Panc1 (cell line): ENCODE data around the gene NEK6. TPM values are rescaled to one million over a fixed set of nuclear protein-coding genes. Genes with fewer than 3 reads are reported as not detected.

Experiments
- ATAC-seq: fragments of 200-7000 bp; cut with Tn5 transposase; 2 replicates; pipeline ENCODE4 v1.9.1; 2020; ENCODE audit warnings: mild to moderate bottlenecking, moderate library complexity
- BruUV-seq: library from RNA; stranded (reverse); fragments of 400-500 nt; replicated peaks from 2 replicates; lab custom pipeline; 2021; lab: Mats Ljungman, UMichigan
- CTCF ChIA-PET: fragments of 300-600 bp; sonication (Branson Sonifier 250); formaldehyde crosslinking; loops from one replicate; lab custom pipeline; 2022; ENCODE audit warnings: antibody characterized with exemption; lab: Charles Lee
- POLR2A ChIA-PET: fragments of 300-600 bp; sonication (Branson Sonifier 250); formaldehyde crosslinking; loops from one replicate; lab custom pipeline; 2022; ENCODE audit warnings: antibody characterized with exemption; lab: Charles Lee
- DNase-seq: peaks from one replicate; pipeline ENCODE4 v3.0.0-alpha.2; 2010; ENCODE audit warnings: low read depth, low spot score
- H3K27ac ChIP-seq: 2 replicates; pipeline ENCODE4 v1.5.1; 2011; ENCODE audit warnings: mild to moderate bottlenecking, low read length, inconsistent platforms
- H3K27me3 ChIP-seq: fragments of 200-500 bp; sonication (Bioruptor generic); 2 replicates; pipeline ENCODE4 v1.6.0; 2014; ENCODE audit warnings: low read length, inconsistent platforms; ENCODE audit not compliant: control insufficient read depth, insufficient read depth
- H3K36me3 ChIP-seq: fragments of 200-500 bp; sonication (Bioruptor generic); 2 replicates; pipeline ENCODE4 v1.5.1; 2014; ENCODE audit warnings: inconsistent platforms, mild to moderate bottlenecking, low read length, moderate library complexity; ENCODE audit not compliant: control insufficient read depth, insufficient read depth
- H3K4me1 ChIP-seq: 2 replicates; pipeline ENCODE4 v1.5.1; 2011; ENCODE audit warnings: inconsistent platforms, mild to moderate bottlenecking, low read length, moderate library complexity; ENCODE audit not compliant: control insufficient read depth, insufficient read depth
- H3K4me3 ChIP-seq, 2 experiments: 2 replicates each; pipeline ENCODE4 v1.5.1; 2011 to 2012; ENCODE audit warnings: low read depth in 2 of 2, low read length in 2 of 2, mild to moderate bottlenecking in 2 of 2, inconsistent platforms in 1 of 2, moderate library complexity in 1 of 2
- H3K9me3 ChIP-seq: fragments of 200-500 bp; sonication (Bioruptor generic); 2 replicates; pipeline ENCODE4 v1.5.1; 2014; ENCODE audit warnings: low read depth, mild to moderate bottlenecking, inconsistent platforms, low read length, moderate library complexity; ENCODE audit not compliant: control insufficient read depth, insufficient read depth
- POLR2AphosphoS5 ChIP-seq: IDR thresholded peaks from 2 replicates; pipeline ENCODE4 v1.6.1; 2012; ENCODE audit warnings: mild to moderate bottlenecking, low read depth, low read length, moderate library complexity
- SIN3A ChIP-seq: IDR thresholded peaks from 2 replicates; pipeline ENCODE4 v1.6.1; 2012; ENCODE audit warnings: low read depth, mild to moderate bottlenecking, low read length, moderate library complexity, borderline replicate concordance; ENCODE audit not compliant: insufficient read depth
- TCF7L2 ChIP-seq: IDR thresholded peaks from 2 replicates; pipeline ENCODE4 v1.6.1; 2011; ENCODE audit warnings: mild to moderate bottlenecking, low read depth, low read length, inconsistent platforms
- in situ Hi-C: cut with HindIII; loops from 2 replicates; pipeline ENCODE4 v1.10.0; 2016; ENCODE audit warnings: low sequenced_read_pairs, low pct_unique_long_range_greater_than_20kb
- intact Hi-C: fragments of 100-400 bp; cut with micrococcal nuclease; formaldehyde crosslinking; loops from one replicate; pipeline ENCODE4 v1.10.0; 2022; ENCODE audit not compliant: unreplicated experiment
- total RNA-seq: library from RNA; stranded (reverse); gene quantifications from one replicate; pipeline ENCODE4 v1.2.1, GENCODE V29; 2021; ENCODE audit not compliant: unreplicated experiment
- TF ChIP-seq, protein P1 (sequence below), 2 experiments: IDR thresholded peaks; 2 replicates each; pipeline ENCODE4 v1.6.1; 2011 to 2012; ENCODE audit warnings: low read depth in 2 of 2, control low read depth in 1 of 2, low read length in 1 of 2, mild to moderate bottlenecking in 1 of 2, moderate library complexity in 1 of 2; ENCODE audit not compliant: insufficient read depth in 1 of 2
- TF ChIP-seq, protein P2 (sequence below): fragments of 450-650 bp; IDR thresholded peaks from 2 replicates; pipeline ENCODE4 v1.5.1; 2017; ENCODE audit warnings: mild to moderate bottlenecking

The NEK6 gene
- total RNA-seq, 1 experiment from 2014 or later: 56.3 TPM

DNA sequence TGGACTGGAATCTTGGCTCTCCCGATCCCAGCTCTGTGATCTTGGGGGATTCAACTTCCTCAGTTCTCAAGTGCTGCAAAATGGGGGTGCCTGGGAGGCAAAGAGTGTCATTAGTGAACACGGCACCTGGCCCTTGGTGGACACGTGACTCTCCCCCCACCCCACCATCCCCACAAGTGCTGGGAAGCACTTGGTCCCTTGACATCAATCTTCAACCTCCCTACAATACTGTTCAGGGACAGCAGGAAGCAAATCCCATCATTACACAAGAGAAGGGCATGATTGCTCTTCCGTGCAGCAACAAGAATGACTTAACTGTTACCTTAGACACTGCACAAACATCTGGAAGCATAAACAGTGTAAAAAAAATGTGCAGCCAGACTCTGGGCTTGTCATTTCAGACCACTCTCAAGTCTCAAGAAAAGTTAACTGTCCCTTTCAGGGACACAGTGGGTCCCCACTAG, 96.1 kb downstream of the NEK6 start:
- H3K9me3 ChIP-seq: no peaks in the 10 kb centered on the region
- BruUV-seq: no TSS peak
- no peak overlapping the region for H3K4me3 ChIP-seq
- intact Hi-C loops (no loop called here), in situ Hi-C loops (no loop called here)
- ATAC-seq (no peak), DNase-seq (no peak)
- no peaks in the 10 kb centered on the region for H3K27me3 ChIP-seq
- POLR2A ChIA-PET: no interaction called here
- TF ChIP-seq TCF7L2: no peak
- TF ChIP-seq, protein P1, sequence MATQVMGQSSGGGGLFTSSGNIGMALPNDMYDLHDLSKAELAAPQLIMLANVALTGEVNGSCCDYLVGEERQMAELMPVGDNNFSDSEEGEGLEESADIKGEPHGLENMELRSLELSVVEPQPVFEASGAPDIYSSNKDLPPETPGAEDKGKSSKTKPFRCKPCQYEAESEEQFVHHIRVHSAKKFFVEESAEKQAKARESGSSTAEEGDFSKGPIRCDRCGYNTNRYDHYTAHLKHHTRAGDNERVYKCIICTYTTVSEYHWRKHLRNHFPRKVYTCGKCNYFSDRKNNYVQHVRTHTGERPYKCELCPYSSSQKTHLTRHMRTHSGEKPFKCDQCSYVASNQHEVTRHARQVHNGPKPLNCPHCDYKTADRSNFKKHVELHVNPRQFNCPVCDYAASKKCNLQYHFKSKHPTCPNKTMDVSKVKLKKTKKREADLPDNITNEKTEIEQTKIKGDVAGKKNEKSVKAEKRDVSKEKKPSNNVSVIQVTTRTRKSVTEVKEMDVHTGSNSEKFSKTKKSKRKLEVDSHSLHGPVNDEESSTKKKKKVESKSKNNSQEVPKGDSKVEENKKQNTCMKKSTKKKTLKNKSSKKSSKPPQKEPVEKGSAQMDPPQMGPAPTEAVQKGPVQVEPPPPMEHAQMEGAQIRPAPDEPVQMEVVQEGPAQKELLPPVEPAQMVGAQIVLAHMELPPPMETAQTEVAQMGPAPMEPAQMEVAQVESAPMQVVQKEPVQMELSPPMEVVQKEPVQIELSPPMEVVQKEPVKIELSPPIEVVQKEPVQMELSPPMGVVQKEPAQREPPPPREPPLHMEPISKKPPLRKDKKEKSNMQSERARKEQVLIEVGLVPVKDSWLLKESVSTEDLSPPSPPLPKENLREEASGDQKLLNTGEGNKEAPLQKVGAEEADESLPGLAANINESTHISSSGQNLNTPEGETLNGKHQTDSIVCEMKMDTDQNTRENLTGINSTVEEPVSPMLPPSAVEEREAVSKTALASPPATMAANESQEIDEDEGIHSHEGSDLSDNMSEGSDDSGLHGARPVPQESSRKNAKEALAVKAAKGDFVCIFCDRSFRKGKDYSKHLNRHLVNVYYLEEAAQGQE (IDR thresholded peaks at IDR 0.05; ENCODE audit: insufficient read depth in 1 of 2, low read depth in 2 of 2, low read length in 1 of 2): no peak
- TF ChIP-seq, protein P2, sequence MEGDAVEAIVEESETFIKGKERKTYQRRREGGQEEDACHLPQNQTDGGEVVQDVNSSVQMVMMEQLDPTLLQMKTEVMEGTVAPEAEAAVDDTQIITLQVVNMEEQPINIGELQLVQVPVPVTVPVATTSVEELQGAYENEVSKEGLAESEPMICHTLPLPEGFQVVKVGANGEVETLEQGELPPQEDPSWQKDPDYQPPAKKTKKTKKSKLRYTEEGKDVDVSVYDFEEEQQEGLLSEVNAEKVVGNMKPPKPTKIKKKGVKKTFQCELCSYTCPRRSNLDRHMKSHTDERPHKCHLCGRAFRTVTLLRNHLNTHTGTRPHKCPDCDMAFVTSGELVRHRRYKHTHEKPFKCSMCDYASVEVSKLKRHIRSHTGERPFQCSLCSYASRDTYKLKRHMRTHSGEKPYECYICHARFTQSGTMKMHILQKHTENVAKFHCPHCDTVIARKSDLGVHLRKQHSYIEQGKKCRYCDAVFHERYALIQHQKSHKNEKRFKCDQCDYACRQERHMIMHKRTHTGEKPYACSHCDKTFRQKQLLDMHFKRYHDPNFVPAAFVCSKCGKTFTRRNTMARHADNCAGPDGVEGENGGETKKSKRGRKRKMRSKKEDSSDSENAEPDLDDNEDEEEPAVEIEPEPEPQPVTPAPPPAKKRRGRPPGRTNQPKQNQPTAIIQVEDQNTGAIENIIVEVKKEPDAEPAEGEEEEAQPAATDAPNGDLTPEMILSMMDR: no peak
- TF ChIP-seq POLR2AphosphoS5: peak; percentile 12; the same call in 1 of the 2 replicates
- CTCF ChIA-PET: no interaction called here
- peaks cover 4% of the 10 kb centered on the region for H3K36me3 ChIP-seq
- peak overlapping the region; percentile 59 for H3K27ac ChIP-seq
- peaks cover 49% of the 10 kb centered on the region for H3K4me1 ChIP-seq

DNA sequence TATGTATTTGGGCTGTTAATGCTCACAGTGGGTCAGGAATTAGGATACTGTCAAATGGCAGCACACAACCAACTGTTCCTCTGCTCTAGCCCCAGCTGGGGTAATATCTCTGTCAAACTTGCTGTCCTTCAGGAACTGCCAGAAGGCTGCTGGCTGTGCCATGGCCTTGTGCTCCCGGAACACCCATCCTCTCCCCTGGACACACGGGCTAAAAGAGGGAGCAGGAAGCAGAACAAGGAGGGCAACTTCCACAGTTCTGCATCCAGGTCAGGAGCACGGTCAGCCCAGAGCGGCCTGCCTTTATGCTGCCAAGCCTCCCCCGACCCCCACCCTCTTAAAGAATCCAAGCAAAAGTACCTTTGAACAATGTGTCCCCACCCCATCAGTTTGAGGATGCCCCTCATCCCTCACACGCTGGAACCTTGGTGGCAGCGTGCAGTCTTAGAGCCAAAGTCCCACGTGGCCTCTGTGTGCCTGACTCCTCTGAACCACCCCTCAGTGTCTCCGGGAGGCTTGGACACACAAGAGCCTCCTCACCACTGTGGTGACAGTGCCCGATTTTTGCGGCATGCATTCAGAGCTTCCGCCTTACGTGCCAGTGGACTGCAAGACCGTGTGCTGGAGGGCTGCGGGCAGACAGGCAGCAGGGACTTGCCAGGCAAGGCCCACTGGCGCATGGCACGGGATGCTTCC, 96.7 kb downstream of the NEK6 start:
- DNase-seq: no peak
- Histone ChIP-seq H3K27me3 (no peaks in the 10 kb centered on the region), H3K27ac (peak overlapping the region; percentile 57; the same call in 1 of the 2 replicates), H3K9me3 (no peaks in the 10 kb centered on the region), H3K36me3 (peaks cover 3% of the 10 kb centered on the region), H3K4me1 (peaks cover 47% of the 10 kb centered on the region), H3K4me3 (no peak overlapping the region)
- intact Hi-C loops (no loop called here), in situ Hi-C loops (no loop called here)
- TF ChIP-seq SIN3A (no peak), TCF7L2 (no peak), POLR2AphosphoS5 (no peak; the same call in 1 of the 2 replicates)
- TF ChIP-seq, protein P1 (IDR thresholded peaks at IDR 0.05; ENCODE audit: insufficient read depth in 1 of 2, low read depth in 2 of 2, low read length in 1 of 2): no peak
- TF ChIP-seq, protein P2: no peak
- CTCF ChIA-PET: no interaction called here
- no TSS peak for BruUV-seq
- POLR2A ChIA-PET: no interaction called here
- peak; percentile 17; the same call in 1 of the 2 replicates for ATAC-seq
